Kidney capillary endothelial cell (primary cell): ENCODE results near the gene TAS2R50.
"Not testable (repeated sequence)": the region's sequence is repeated elsewhere in the genome, so short reads cannot be mapped to it uniquely, and the experiment has no call there.

Experiments
- DNase-seq: peaks from one replicate; pipeline ENCODE4 v3.0.0-alpha.2; 2018; ENCODE audit warnings: low spot score

TAS2R50 gene, protein sequence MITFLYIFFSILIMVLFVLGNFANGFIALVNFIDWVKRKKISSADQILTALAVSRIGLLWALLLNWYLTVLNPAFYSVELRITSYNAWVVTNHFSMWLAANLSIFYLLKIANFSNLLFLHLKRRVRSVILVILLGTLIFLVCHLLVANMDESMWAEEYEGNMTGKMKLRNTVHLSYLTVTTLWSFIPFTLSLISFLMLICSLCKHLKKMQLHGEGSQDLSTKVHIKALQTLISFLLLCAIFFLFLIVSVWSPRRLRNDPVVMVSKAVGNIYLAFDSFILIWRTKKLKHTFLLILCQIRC

DNA sequence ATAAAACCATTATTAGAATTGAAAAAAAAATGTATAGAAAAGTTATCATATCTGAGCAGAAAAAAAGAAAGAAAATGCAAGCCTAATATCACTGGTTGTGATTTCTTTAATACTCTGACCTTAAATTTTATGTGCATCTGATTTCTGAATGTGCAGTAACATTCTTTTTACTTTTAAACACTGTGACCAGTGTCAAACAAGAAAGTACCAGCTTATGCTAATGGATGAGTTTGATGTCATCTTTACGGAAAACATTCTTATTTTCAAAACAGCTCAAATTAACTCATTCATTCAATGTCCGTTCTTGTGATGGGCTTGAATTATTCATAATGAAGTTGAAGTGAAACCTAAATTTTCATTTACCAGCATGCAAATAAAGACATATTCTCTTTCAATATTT lies at the start of gene TAS2R50:
Gene TAS2R50, minus strand, starts transcription at position 101 of the 400 bp plus-strand sequence. Its CDS starts 52 bp downstream, at position 49.
- DNase-seq, result no peak

DNA sequence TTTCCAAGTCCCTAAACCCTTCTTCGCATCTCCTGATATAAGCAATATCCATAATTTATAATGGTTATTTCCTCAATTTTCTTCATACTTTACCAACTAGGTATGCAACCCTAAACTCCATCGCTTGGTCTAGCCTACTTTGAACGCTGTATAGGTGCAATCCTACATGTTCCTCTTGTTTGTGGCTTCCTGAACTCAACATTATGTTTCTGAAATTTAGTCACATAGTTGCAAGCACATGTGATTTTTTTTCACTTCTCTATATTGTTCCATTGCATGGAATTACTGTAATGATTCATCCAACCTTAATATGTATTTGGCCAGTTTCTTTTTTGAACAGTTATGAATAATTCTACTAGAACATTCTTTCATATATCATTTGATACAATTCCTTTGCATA lies 47.2 kb upstream of the TAS2R50 start:
- DNase-seq, result not testable (repeated sequence)

DNA sequence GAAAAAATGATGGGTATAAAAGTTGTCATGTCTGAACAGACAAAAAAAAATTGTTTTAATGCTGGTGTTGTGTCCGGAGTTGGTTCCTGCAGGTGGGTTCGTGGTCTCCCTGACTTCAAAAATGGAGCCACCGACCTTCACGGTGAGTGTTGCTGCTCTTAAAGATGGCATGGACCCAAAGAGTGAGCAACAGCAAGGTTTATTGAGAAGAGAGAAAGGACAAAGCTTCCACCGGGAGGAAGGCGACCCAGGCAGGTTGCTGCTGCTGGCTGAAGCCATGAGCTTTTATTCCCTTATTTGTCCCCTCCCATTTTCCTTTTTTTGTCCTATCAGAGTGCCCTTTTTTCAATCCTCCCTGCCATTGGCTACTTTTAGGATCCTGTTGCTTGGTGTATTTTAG lies 44.6 kb upstream of the TAS2R50 start, which contains the start of gene TAS2R31:
Gene TAS2R31, minus strand, starts transcription at position 101 of the 400 bp plus-strand sequence. Its CDS starts 72 bp downstream, at position 29.
- DNase-seq, result no peak

DNA sequence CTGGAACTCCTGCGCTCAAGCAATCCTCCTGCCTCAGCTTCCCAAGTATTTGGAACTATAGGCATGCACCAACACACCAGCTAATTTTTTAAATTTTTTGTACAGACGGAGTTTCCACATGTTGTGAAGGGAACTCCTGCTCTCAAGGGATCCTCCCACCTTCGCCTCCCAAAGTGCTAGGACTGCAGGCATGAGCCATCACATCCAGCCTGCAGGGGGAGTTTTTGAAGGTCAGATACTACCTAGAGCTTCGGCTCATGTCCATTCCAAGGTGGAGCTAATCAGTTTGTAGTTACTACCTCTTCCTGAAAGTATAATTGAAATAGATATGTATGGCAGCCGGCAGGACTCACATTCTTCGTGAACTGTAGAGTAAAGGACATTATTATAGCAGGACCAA lies 39.4 kb upstream of the TAS2R50 start:
- no peak for DNase-seq

DNA sequence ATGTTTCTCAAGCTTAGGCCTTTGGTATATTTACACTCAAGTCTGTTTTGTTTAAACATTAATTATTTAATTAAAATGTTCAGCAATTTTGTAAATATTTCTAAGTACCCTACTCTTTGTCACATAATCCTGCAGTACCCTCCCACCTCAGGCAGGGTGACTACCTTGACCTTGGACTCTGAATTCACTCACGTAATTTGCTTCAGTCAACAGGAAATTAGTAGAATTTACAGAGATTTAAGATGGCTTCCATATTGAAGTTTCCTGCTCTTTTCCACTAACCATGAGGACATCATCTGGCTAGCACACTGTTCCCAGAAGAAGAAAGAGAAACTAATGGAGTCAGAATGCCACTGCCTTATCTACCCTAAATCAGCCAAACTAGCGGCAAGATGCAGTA lies 36.7 kb upstream of the TAS2R50 start:
- no peak for DNase-seq

DNA sequence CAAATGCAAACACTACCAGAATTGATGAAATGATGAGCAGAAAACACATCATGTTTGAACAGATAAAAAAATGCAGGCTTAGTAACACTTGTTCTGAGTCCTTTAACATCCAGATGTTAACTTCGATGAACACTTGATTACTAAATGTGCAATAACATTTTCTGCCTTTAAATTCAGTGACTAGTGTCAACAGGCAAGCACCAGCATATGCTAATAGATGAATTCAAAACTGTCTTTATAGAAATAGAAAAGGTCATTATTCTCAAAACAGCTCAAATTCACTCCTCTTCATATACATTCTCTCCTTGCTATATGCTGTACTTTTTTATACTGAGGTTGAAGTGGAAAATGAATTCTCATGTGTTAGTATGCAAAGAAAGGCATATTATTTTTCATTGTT lies 35.8 kb upstream of the TAS2R50 start, which contains the start of gene TAS2R19:
Gene TAS2R19, minus strand, starts transcription at position 101 of the 400 bp plus-strand sequence. Its CDS starts 49 bp downstream, at position 52.
- DNase-seq, result no peak

DNA sequence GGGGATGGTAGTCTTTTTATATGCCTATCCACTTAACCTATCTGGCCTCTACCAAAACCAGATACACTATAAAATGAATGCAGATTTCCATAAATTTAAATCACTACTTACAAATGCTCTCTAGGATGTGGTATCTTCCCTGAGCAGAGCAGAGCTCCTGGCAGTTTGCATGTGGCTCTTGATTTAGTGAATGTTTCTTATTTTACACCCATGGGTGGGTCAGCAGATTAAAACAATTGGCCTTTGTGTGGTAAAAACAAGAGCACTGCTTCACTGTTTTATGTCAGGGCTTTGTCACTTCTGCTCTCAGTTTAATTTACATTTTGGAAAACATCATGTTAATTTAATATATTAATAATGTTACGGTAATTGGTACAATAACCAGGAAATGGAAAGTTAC lies 30.2 kb upstream of the TAS2R50 start:
- DNase-seq, result no peak

DNA sequence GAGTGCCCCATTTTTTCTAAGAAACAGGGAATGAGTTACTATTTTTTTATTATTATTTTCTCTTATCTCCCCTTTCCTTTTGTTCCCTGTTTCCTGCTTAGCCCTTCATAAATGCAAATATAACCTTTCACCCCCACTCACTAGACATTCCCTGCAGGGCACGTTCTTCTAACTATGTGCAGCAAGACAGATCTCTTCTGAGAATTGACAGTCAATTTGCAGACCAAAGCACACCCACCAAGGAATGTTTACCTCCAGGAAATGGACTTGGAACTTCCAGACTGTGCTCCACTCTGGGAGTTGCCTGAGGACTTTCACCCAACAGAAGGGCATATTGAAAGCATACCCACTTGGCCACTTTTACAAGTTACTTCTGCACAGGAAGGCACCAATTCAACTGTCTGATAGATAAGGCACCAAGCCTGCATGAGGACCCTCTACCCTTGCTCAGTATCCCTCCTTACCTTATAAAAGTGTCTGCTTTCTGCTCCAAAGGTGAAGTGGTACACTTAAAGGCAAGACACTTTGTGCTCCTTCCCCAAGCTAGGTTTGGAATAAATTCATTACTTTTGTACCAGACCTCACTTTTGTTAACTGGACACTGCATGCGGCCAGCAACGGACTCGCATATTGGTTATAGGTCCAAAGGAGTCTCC lies 29.2 kb upstream of the TAS2R50 start:
- no peak for DNase-seq

DNA sequence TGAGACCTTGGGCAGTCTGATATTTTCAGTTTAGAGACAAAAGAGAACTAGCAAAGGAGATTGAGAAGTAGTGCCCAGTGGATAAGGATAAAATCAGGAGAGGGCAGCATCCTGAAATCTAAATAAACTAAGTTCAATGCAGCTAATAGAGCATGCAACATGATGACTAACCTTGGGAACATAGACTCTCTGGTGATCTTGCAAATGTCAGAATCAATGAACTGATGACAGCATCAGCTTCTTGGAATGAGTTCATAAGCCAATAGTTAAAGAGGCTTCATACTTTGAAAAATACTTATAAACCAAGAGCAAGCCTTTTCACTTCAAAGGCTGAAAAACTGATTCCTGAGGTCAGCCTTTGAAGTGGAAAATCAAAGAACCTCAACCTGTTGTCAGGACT lies 27.5 kb upstream of the TAS2R50 start:
- DNase-seq, result no peak

DNA sequence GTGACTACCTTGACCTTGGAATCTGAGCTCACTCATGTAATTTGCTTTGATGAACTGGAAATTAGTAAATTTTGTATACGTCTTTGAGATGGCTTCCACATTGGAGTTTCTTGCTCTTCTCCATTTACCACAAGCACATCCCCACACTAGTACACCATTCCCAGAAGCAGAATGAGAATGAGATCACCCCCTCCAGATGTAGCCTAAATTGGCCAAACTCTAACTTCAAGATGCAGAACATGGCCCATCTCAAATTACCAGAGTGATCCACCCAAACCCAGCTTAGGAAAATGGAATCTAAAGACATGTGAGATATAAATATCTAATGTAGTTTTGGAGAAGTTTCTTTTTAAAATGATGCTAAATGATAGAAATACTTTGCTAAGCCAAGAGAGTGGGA lies 20.9 kb upstream of the TAS2R50 start:
- DNase-seq, result no peak

DNA sequence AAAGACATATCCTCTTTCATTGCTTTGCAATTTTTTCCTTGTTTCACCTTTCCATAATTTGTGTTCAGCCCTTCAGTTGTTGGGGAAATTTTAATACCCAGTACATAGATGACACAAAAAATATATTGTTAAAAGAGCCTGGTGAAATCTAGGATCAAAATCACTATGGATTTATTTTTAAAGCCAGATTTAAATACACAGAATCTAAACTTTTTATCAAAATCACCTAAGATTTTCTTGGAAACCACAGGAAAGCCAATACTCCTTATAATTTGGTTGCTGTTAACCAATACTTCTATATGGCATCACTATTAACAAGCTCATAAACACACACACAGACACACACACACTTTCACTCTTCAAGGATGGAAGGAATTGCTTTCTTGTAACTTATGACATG lies 11.5 kb upstream of the TAS2R50 start, which contains the start of gene TAS2R20:
Gene TAS2R20, minus strand, starts transcription at position 101 of the 400 bp plus-strand sequence. CDS start 429 bp downstream, outside the sequence.
- DNase-seq, result no peak

DNA sequence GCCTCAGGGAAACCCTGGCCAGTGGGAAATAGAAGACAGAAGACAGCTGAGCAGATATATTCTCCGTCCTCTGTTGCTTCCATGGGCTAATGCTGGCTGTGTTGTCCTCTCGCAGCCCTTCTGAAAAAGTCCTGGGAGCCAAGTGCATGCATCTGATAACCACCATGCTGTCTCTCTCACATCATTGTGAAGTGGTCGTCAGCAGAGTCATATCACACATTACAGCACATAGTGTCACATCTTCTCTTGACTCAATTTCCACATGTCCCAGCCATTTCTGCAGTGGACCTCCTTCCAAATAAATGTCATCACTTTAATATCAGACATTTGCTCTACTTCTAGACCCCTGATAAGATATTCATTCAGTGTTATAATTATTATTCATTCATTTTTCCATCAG lies 7.6 kb upstream of the TAS2R50 start:
- no peak for DNase-seq

DNA sequence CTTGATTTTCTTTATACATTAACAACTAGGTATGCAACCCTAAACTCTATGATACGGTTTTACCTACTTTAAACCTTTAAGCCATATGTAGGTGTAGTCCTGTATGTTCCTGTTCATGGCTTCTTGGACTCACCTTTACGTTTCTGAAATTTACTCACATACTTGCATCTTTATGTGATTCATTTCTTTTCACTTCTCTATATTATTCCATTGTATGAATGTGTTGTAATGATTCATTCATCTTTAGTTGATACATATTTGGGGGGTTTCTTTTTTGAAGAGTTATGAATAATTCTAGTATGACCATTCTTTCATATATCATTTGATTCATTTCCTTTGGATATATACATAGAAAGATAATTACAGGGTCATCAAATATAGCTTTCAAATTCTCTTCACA lies 2.4 kb upstream of the TAS2R50 start:
- no peak for DNase-seq

DNA sequence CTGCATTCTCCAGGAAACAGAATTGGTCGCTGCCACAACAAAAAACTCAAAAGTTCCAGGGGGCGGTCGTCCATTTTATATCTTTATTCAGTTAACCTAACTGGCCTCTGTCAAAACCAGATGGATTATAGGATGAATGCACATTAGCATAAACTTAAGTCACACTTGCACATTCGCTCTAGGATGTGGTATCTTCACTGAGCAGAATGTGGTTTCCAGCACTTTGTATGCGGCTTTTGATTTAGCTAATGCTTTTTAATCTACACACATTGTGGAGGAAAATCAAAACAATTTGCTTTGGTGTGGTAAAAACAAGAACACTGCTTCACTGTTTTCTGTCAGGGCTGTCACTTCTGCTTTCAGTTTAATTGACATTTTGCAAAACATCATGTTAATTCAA lies 4.5 kb downstream of the TAS2R50 start:
- DNase-seq, result no peak

DNA sequence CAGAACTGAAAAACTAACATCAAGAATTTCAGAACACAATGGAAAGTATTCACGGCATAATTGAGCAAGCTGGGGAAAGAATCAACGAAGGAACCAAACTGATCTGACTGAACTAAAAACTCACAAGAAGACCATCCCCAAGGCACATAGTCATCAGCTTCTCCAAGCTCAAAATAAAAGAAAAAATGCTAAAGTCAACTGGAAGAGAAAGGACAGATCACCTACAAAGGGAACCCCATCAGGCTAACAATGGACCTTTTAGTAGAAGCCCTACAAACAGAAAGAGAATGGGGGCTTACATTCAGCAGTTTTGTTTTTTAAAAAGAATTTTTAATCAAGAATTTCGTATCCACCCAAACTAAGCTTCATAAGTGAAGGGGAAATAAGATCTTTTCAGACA lies 11.7 kb downstream of the TAS2R50 start:
- DNase-seq, result no peak

DNA sequence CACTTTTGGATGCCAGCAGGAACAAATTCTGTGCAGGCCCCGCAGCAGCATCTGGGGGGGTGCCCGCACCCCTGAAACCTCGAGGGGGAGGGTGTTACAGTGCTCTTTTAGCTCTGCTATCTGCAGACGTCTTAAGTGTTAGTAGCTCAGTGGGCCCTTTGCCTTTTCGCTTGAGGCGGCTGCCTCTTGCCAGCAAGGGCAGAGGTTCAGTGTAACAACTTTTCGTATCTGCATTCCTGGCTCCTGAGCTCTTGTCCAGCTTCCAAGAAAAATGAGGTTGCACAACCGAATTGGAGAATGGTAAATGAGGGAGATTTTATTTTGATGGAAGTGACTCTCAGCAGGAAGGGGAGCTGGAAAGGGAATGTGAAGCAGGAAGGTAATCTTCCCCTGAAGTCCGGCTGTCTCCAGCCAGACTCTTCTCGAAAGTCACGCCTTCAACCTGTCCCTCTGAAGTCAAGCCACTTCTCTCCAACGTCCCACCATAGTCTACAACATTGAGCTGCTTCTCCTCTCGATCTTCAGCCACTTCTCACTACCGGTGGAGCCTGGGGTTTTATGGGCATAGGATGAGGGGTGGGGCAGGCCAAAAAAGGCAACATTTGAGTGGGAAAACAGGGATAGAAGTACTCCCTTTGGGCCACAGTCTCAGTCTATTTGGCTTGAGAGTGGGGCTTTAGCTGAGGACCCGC lies 17.8 kb downstream of the TAS2R50 start:
- DNase-seq, result no peak

DNA sequence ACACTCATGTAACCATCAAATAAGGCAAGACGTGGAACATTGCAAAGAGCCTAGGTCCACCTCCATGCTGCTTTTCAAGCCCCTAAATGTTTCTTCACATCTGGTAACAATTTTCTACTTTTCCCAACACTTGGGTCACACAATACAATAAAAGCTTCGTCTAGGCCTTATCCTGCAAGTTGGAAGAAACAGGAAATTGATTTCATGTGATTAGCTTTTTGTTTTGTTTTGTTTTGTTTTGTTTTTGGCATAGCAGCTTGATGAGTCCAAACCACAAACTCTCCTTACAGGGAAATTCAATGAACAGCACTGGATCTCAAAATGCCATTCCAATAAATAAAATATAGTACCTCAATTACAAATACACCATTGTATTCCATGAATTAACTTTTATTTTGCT lies 19.3 kb downstream of the TAS2R50 start:
- peak; percentile 21 for DNase-seq

DNA sequence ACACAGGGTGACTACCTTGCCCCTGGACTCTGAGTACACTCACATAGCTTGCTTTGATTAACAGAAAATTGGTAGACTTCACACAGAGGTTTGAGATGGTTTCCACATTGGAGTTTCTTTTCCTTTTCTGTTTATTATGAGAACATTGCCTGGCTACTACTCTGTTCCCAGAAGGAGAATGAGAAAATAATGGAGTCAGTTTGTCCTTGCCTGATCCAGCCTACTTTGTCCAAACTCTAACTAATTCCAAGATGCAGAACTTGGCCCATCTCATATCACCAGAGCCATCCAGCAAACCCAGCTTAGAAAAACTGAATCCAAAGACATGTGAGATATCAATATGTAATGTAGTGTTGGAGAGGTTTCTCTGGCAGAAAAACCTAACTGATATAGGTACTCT lies 20.4 kb downstream of the TAS2R50 start:
- DNase-seq, result no peak

DNA sequence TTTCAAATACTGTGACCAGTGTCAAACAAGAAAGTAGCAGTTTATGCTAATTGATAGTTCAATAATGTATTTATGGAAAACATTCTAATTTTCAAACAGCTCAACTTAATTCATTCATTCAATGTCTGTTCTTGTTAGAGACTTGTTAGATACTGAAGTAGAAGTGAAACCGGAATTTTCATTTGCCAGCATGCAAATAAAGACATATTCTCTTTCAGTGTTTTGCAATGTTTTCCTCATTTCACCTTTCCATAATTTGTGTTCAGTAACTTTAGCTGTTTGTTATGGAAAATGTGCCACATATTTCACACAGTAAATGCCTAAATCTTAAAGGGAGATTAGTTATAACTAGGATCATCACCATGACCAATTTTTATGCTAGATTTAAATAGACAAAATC lies 21.2 kb downstream of the TAS2R50 start:
- DNase-seq, result no peak

DNA sequence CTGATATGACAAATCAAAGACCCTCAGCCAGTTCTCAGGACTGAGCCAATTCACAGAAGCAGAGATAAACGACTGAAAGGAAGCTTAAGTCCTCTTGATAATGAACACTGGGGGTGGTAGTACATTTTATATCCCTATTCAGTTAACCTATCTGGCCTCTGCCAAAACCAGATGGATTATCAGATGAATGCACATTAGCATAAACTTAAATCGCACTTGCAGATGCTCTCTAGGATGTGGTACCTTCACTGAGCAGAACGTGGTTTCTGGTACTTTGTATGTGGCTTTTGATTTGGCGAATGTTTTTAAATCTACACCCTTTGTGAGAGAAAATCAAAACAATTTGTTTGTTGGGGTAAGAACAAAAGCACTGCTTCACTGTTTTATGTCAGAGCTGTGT lies 26.5 kb downstream of the TAS2R50 start:
- no peak for DNase-seq

DNA sequence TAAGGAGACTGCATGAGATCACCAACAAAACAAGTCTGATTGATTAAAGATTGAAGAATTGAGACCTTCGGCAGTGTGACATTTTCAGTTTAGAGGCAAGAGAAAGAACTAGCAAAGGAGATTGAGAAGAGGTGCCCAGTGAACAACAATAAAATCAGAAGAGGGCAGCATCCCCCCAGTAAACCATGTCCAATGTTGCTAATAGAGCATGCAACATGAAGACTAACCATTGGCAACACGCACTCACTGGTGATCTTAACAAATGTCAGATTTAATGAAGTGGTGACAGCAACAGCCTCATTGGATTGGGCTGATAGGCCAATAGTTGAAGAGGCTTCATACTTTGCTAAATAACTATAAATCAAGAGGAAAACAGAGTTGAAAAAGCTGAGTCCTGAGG lies 26.9 kb downstream of the TAS2R50 start:
- no peak for DNase-seq

DNA sequence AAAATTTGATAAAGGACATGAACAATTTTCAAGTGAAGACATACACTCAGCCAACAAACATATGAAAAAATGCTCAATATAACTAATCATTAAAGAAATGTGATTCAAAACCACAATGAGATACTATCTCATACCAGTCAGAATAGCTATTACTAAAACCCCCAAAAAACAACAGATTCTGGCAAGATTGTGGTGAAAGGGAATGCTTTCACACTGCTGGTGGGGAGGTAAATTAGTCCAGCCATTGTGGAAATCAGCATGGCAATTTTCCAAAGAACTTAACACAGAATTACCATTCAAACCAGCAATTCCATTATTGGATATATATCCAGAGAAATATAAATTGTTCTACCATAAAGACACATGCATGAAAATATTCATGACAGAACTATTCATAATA lies 29.0 kb downstream of the TAS2R50 start:
- no peak for DNase-seq

DNA sequence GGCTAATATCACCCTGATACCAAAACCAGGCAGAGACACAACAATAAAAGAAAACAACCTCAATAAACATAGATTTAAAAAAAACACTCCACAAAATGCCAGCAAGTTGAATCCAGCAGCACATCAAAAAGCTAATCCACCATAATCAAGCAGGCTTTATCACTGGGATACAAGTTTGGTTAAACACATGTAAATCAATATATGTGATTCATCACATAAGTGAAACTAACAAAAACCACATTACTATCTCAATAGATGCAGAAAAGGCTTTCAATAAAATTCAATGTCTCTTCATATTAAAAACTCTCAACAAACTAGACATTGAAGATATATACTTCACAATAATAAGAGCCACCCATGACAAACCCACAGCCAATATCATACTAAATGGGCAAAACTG lies 30.6 kb downstream of the TAS2R50 start:
- DNase-seq, result no peak
